ELF-1 (cell line): Measurements from ENCODE around the gene MS4A4E.
"Not testable (repeated sequence)": the region's sequence is repeated elsewhere in the genome, so short reads cannot be mapped to it uniquely, and the experiment has no call there.

Source experiments
- DNase-seq: peaks from one replicate; pipeline ENCODE4 v3.0.0-alpha.2; 2016; ENCODE audit warnings: low read depth, low spot score

MS4A4E gene

DNA sequence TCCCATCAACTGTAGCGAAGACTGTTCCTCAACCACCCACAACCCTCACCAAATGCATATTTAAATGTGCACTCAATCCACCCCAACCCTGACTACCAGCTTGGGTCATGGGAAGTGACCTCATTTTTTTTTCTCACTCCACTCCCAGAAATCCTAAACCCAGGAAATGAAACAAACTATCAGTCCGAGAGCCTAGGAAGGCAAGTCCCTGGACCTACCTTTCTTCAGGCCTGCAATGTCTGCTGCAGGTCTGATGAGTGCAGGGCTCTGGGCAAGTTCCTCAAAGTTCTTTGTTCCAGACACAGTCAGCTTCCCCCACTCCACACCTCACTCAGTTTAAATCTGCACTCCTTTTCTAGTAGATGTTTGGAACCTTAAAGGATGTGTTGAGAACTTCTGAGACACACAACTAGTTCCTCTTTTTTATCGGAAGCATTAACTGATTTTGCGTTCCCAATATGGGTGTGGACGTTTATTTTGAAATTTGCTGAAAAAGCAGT lies at the start of gene MS4A4E:
Gene MS4A4E, minus strand, starts transcription at position 398 of the 500 bp plus-strand sequence. CDS start 13,082 bp downstream, outside the sequence.
- DNase-seq, result no peak

DNA sequence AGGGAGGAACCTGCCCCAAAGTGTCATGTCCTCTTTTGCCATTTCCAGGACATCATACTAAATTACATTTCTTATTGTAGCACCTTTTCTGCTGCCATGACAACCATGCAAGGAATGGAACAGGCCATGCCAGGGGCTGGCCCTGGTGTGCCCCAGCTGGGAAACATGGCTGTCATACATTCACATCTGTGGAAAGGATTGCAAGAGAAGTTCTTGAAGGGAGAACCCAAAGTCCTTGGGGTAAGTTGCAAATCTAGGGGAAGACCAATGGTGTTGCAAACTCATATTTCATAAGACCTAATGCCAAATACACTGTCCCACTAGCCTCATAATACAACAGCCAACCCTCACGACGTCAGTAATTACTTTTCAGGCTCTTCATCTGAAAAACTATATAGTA lies 49.2 kb upstream of the MS4A4E start:
- DNase-seq, result no peak

- DNase-seq, result no peak
These were observed 45.6 kb upstream of the MS4A4E start for GRCh38 chr11:60288531-60288930.

DNA sequence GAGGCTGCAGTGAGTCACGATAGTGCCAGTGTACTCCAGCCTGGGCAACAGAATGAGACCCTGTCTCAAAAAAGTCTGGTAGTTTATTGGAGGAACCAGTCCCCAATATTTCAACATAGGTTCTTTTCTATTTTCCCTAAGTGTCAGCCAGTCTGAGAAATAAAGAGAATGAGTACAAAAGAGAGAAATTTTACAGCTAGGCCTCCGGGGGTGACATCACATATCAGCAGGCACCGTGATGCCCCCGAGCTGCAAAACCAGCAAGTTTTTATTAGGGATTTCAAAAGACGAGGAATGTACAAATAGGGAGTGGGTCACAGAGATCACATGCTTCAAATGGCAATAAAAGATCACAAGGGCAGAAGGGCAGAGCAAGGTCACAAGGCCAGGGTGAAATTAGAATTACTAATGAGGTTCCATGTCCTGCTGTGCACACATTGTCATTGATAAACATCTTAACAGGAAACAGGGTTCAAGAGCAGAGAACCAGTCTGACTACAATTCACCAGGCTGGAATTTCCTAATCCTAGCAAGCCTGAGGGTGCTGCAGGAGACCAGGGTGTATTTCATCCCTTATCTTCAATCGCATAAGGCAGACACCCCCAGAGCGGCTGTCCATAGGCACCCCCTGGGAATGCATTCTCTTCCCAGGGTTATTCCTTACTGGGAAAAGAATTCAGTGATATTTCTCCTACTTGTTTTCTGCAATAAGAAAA lies 42.6 kb upstream of the MS4A4E start:
- not testable (repeated sequence) for DNase-seq

DNA sequence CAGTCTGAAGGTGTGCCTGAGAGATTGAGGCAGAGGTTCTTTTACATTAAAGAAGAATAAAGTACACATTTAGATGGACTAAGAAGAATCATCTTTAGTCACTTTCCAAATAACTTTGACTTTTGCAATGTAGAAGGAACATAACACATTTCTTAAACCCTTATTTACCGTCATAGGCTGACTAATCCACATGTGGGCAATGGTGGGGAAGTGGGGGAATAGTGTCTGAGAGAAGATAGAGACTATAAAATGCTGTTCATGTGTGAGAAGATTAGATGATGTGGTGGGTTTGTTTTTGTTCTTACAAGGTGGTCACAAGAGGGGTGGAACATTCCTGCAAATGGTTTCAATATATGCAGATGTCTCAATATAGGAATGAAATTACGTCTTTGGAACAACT lies 39.3 kb upstream of the MS4A4E start:
- no peak for DNase-seq

DNA sequence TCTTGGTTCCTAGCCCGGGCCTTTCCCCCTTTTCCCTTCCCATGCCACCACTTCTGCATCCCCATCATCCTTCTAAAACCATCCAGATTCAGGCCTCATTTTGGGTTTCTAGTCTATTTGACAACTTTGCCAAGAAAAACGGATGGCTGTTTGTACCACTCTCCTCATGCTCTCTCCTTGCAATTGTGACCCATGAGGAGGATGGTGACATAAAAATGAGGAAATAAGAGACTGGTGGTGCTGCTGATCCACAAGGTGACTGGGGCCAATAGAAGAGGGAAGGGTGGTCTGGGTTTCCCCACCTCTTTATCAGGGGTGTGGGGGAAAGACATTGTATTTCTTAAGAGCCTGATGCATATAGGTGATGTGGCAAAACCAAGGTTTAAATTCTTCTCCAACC lies 38.5 kb upstream of the MS4A4E start:
- no peak for DNase-seq

DNA sequence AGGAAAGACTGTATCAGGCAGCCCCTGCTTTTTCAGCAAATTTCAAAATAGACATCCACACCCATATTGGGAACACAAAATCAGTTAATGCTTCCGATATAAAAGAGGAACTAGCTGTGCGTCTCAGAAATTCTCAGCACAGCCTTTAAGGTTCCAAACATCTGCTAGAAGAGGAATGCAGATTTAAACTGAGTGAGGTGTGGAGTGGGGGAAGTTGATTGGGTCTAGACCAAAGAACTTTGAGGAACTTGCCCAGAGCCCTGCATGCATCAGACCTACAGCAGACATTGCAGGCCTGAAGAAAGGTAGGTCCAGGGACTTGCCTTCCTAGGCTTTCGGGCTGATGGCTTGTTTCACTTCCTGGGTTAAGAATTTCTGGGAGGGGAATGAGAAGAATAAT lies 37.5 kb upstream of the MS4A4E start, which contains the start of gene MS4A4A:
Gene MS4A4A, plus strand, starts transcription at position 255 of the 400 bp plus-strand sequence. Its CDS starts 10 bp downstream, at position 265.
- DNase-seq, result no peak

DNA sequence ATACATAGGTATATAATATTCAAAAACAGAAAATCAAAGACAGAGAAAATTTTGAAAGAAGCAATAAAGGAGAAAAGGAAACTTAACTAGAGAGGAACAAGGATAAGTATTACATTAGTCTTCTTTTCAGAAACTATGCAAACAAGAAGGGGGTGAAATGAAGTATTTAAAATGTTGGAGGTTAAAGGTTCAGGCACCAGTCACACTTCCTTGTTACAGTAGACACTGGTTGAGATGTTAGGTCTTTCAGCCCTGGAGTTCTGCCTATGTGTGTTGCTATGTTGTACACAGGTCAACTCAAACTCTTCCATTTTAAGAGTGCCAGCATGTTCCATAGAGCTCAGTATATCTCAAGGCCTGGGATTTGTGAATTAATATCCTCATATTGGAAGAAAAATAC lies 31.5 kb upstream of the MS4A4E start:
- DNase-seq, result no peak

DNA sequence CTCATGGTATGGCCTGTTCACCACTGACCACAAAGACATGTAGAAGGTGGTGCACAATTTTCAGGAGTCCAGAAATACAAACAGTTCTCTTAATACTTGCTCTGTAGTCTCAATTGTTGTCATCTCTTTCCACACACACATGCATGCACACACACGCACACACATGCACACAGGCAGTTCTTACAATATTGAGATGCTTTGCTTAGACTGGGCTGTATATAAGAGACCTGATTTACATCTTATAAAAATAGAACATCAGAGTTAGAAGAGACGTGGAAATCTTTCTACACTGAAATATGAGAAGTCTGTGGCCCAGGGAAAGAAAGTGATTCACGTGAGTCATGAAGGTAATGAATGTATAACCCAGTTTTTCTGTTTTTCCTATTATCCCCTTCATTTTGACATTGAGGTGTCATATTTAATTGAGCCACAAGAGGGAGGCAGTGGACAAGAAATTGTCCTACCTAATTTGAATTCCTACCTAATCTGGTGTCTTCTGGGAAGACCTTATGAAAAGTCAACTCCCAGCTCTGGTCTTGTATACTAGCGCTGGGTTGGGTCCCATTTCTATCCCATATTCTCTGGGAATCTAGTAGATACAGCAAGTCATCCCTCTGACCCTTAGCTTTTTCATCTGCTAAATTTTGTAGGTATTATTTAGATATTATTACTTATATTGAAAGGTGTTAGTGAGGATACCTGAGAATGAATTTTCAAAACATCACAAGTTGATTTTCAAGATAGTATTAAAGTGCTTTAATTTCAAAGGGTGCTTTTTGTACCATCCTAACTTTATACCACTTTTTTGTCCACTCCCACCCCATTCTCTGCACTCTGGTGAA lies 22.7 kb upstream of the MS4A4E start:
- DNase-seq, result peak; percentile 11

GRCh38 chr11:60264644-60265043 lies 21.7 kb upstream of the MS4A4E start:
- DNase-seq, result no peak

- no peak for DNase-seq
These were observed 20.5 kb upstream of the MS4A4E start for GRCh38 chr11:60263402-60263801.

GRCh38 chr11:60261014-60261413 lies 18.1 kb upstream of the MS4A4E start:
- DNase-seq, result no peak

DNA sequence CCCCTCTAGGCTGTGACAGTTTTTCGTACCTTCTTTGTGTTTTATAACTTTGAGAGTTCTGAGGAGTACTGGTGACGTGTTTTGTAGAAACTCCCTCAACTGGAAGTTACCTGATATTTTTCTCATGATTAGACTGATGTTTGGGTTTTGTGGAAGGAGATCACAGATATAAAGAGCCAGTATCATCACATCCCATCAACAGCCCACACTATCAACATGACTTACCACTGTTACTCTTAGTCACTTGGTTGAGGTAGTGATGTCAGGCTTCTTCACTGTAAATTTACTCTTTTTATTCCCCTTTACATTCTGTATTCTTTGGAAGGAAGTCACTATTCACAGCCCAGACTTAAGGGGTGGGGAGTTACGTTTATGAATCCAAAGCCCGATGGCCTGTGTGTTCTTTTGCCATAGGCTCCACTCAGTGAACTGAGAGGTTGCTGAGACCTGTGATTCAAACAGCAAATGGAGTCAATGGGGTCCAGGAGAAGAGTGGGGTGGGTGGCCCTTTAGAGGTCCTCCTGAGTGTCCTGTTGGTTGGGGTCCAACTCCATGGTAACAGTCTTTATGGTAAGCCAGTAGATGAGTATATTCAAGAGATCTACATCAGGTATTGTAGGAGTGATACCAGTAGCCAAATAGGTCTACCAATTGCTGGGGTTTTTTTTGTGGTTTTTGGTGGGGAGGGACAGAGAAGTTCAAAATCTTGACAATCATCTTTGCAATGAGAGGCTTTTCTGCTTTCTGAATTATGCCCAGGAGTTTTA lies 15.2 kb upstream of the MS4A4E start:
- DNase-seq, result no peak

DNA sequence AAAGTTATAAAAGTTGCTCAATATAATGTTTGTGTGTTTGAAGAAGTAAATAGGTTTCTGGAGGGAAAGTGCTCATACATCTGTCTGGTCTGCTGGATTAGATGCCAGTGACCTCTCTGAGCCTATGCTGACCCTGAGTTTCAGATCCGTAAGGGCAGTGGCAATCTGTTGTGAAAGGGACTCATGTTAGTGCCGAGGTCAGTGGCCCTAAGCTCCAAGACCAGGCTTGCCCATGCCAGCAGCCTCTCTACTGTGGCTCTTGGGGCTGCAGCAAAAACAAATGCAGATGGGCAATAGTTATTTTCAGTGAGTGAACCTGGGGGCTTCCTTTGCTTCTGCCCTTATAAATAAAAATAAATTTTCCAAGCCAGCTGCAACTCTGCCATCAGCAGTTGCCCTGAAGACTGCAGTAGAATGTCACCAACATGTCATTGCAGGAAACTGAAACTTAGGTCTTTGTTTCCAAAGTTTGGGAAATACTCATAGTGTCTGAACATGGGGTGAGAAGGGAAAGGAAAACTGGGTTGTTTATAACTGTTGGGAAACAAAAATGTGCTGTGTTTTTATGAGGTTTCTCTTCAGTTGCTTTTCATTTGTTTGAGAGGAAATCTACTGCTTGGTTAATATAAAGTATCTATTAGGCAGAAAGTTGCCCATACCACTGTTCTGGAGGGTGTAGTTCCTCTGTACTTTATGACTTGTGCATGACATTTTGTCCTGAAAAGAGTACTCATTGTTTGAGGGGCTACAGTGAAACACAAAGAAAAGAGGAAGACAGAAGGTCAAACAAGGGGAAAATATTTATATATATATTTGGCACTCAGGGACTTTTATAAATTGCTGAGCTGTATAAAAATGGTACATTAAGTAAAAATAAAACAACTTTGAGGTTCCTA lies 9.5 kb upstream of the MS4A4E start:
- DNase-seq, result no peak

GRCh38 chr11:60251485-60252212 lies 8.7 kb upstream of the MS4A4E start:
- peak; percentile 63 for DNase-seq

GRCh38 chr11:60241786-60242185 lies 1.2 kb downstream of the MS4A4E start:
- no peak for DNase-seq

DNA sequence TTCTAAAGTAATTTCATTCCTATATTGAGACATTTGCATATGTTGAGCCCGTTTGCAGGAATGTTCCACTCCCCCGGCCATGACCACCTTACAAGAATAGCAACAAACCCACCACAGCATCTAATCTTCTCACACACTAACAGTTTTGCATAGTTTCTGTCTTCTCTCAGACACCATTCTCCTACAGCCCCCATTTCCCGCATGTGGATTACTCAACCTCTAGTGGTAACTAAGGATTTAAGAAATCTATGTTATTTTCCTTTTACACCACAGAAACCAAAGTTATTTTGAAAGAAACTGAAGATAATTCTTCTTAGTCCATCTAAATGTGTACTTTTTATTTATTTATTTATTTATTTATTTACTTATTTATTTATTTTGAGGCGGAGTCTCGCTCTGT lies 2.3 kb downstream of the MS4A4E start:
- no peak for DNase-seq

DNA sequence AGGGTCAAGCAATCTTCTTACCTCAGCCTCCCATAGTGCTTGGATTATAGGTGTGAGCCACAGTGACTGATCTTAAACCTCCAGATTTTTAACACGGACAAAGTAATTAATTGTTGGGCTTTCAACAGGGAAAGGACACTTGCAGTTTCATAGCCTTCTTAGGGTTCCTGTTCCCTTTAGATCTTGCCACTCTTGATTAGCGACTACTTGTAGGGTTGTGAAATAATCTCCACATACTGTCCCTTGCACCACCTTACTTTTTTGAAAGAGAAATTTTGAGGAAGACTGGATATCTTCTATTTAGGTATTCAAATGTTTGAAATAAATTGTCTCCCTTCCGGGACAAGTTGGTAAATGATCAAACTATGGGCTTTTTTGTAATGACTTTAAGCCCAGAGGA lies 7.6 kb downstream of the MS4A4E start:
- DNase-seq, result no peak

GRCh38 chr11:60230681-60231080 lies 12.3 kb downstream of the MS4A4E start:
- DNase-seq, result no peak

DNA sequence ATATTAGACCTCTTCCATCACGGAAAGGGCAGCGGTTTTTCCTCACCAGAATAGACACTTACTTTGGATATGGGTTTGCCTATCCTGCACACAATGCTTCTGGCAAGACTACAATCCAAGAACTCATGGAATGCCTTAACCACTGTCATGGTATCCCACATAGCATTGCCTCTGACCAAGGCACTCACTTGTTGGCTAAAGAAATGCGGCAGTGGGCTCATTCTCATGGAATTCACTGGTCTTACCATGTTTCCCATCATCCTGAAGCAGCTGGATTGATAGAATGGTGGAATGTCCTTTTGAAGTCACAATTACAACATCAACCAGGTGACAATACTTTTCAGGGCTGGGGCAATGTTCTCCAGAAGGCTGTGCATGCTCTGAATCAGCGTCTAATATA lies 20.8 kb downstream of the MS4A4E start:
- DNase-seq, result no peak
